NT2/D1 (cell line): ENCODE measurements around the gene G3BP1.
A peak's percentile ranks its signal among the peaks of the same experiment; 100 is the strongest.

Experiments used
- DNase-seq: peaks from one replicate; pipeline ENCODE4 v3.0.0-alpha.2; 2011; ENCODE audit warnings: low read depth, low spot score
- H3K27me3 ChIP-seq: 2 replicates; pipeline ENCODE4 v1.6.0; 2011; ENCODE audit warnings: mild to moderate bottlenecking; ENCODE audit not compliant: insufficient read length, insufficient read depth
- H3K36me3 ChIP-seq: 2 replicates; pipeline ENCODE4 v1.6.1; 2011; ENCODE audit warnings: mild to moderate bottlenecking, low read length, mixed read lengths; ENCODE audit not compliant: insufficient read depth, insufficient read length
- H3K4me1 ChIP-seq: 2 replicates; pipeline ENCODE4 v1.5.1; 2011; ENCODE audit not compliant: insufficient read depth, insufficient read length
- H3K4me3 ChIP-seq: 2 replicates; pipeline ENCODE4 v1.5.1; 2011; ENCODE audit warnings: low read depth; ENCODE audit not compliant: insufficient read length
- H3K9ac ChIP-seq: 2 replicates; pipeline ENCODE4 v1.6.0; 2011; ENCODE audit warnings: low read depth; ENCODE audit not compliant: insufficient read length
- H3K9me3 ChIP-seq: 2 replicates; pipeline ENCODE4 v1.5.1; 2011; ENCODE audit warnings: mild to moderate bottlenecking, low read length; ENCODE audit not compliant: insufficient read depth
- SUZ12 ChIP-seq: IDR thresholded peaks from 2 replicates; pipeline ENCODE4 v1.6.1; 2011; ENCODE audit not compliant: insufficient read length, insufficient read depth; ENCODE audit errors: extremely low read depth
- YY1 ChIP-seq: IDR thresholded peaks from 2 replicates; pipeline ENCODE4 v1.6.1; 2011; ENCODE audit not compliant: insufficient read length, insufficient read depth
- ZNF274 ChIP-seq: IDR thresholded peaks from 2 replicates; pipeline ENCODE4 v1.6.1; 2011; ENCODE audit warnings: mild to moderate bottlenecking, low read depth, low read length

The G3BP1 gene

DNA sequence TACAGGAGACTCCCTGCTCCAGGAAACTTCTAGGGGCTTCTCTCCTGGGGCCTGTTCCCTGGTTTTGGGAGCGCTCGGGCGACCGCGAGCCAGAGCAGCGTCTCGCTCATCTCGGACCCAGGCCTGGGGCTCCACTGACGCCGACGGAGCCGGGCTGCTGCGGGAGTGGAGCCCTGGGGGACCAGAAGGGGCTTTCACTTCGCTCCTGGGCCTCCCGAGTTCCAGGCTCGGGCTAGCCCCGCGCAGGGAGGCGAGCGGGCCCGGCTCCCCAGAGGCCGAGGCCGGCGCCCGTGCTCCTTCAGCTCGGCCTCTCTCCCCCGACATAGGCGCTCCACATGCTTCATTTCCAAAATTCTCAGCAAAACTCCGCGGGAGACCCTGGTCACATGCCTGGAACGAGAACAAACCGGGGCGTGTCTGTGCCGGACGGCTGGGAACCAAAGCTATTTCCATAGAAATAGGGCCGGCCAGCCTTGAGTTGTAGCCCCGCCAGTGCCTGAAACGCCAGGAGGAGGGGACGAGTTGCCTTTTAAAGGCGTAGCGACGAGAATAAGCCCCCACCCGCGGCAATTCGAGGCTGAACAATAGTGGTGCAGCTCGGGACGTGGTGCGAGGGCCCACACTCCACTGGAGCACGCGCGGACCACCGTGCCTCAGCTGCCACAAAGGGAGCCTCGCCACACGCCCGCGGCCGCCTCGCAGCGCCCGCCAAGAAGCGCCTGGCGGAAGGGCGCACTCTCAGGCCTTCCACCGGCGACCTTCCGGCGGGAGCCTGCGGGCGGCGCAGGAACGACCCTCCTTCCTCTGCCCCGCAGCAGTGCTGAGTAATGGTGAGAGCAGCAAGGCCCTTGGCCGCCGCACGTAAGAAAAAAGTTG, 1.1 kb upstream of the G3BP1 start:
- TF ChIP-seq YY1 (no peak), ZNF274 (no peak), SUZ12 (no peak)
- H3K9ac ChIP-seq: peak overlapping the region; percentile 92
- no peak for DNase-seq
- H3K9me3 ChIP-seq: no peaks in the 10 kb centered on the region
- no peaks in the 10 kb centered on the region for H3K4me1 ChIP-seq
- H3K27me3 ChIP-seq: no peaks in the 10 kb centered on the region
- peak overlapping the region; percentile 59 for H3K4me3 ChIP-seq
- peaks cover 27% of the 10 kb centered on the region for H3K36me3 ChIP-seq

DNA sequence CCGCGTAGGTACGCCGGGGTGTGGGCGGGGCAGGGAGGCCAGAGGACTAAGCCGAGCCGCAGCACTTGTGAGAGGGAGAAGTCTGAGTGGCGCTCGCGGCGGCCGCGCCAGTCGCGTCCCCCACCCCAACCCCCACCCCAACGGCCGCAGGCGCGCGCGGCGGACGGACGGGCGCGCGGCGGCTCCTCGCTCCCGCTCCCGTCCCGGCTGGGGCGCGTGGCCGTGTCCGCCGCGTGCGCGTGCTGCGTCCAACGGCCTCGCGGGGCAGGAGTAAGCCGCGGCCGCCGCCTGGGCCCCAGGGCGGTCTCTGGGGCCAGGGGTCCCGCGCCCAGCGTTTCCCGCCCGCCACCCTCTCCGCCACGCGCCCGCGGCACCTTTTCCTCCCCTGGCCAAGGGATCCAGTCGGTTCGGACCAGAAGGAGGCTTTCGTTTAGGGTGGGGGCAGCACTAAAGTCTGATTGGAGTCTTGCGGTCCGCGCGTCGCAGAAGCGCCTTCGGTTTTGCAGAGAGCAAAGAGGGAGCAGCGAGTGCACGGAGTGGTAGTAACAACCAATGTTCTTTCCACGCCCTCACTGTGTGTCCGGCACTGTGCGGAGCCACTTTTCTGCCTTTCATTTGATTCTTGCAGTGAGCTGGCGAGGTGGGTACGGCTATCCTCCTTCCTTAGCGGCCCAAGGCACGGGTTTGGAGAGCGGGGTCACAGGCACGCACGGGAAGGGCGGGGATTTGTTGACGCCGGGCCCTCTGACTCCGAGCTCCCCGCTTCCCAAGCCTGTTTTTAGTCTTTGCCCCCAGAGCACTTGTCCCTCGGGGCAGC, 483 bp downstream of the G3BP1 start:
- peak overlapping the region; percentile 92 for H3K9ac ChIP-seq
- no peak for TF ChIP-seq ZNF274
- no peak for TF ChIP-seq SUZ12
- TF ChIP-seq YY1: no peak
- H3K27me3 ChIP-seq: no peaks in the 10 kb centered on the region
- peak overlapping the region; percentile 95 for H3K4me3 ChIP-seq
- no peaks in the 10 kb centered on the region for H3K9me3 ChIP-seq
- DNase-seq: no peak
- peaks cover 37% of the 10 kb centered on the region for H3K36me3 ChIP-seq
- no peaks in the 10 kb centered on the region for H3K4me1 ChIP-seq

DNA sequence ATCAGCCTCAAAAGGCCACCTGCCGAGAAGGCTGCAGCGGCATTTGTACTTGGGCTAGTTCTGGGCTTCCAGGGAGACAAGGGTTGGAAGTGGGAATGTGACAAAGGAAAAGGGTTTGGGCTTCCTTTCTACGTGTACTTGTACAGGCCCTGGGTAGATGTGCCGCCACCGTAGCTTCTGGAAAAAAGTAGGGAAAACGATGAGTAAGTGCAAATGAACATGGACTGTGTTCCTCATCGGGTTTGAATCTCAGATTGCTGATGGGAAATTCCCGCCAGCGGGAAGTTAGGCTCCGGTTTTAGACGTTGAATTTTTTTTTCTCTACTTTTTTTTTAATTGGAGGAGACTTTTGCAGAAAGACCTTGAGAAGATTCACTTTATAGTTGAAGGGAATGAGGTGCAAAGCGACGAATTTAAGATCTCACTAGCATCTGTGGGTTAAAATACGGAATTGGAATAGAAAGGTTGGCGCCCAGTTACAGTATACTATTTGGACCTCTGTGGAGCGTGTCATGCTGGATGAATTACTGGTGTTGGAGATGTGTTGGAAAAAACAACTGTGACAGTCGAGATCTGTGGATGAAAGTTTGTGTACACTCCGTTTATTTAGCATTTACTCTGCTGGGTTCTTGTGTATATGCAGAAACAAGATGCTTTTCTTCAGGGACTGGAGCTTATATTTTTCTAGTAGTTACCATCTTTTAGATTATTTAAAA, 1.2 kb downstream of the G3BP1 start:
- TF ChIP-seq ZNF274 (no peak), YY1 (no peak), SUZ12 (no peak)
- H3K4me3 ChIP-seq: peak overlapping the region; percentile 95
- peak overlapping the region; percentile 92 for H3K9ac ChIP-seq
- H3K27me3 ChIP-seq: no peaks in the 10 kb centered on the region
- DNase-seq: no peak
- no peaks in the 10 kb centered on the region for H3K4me1 ChIP-seq
- peaks cover 44% of the 10 kb centered on the region for H3K36me3 ChIP-seq
- no peaks in the 10 kb centered on the region for H3K9me3 ChIP-seq

DNA sequence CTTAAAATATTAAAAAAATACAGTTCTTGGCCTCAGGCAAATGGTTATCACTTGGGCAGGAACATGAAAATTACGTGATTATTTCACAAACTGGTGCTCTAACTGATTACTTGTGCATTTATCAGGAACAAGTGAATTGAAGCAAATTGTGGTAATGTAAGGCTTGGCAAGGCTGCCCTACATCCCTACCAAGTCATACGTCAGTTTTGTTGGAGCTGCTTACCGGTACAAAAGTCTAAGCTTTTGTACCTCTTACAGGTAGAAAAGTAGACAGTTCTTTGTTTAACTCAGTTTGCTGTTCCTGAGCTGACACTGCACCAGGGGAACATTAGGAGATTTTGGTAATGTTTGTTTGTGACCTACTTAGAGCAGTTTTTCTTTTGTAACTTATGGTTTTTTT, 2.2 kb downstream of the G3BP1 start:
- H3K9me3 ChIP-seq: no peaks in the 10 kb centered on the region
- peak overlapping the region; percentile 95 for H3K4me3 ChIP-seq
- H3K27me3 ChIP-seq: no peaks in the 10 kb centered on the region
- DNase-seq: no peak
- no peaks in the 10 kb centered on the region for H3K4me1 ChIP-seq
- H3K9ac ChIP-seq: peak overlapping the region; percentile 56
- peaks cover 47% of the 10 kb centered on the region for H3K36me3 ChIP-seq
- TF ChIP-seq SUZ12: no peak
- no peak for TF ChIP-seq ZNF274
- TF ChIP-seq YY1: no peak

DNA sequence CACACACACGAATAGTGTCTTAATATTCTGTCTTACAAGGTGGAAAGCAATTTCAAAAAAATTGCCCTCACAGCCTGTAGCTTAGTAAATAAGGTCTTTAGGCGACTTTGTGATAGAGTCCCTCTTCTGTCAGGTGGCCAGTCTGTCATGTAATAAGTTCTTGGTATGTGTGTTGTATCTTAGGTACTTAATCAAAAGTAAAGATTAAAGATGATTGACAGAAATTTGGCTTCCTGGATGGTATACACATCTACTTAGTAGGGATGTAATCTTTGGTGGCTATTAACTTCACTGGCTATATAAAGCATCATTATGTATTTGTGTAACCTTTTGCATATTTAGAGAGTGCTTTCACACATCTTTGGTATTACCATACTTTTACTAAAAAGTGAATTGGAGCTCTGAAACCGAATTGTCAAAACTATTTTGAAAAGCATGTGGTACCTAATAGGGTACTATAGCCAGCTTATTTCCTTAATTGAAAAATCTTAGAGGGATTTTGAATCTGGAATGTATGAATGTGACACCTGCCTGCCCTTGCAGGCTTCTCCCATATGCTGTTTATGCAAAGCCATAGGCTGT, 3.4 kb downstream of the G3BP1 start:
- DNase-seq: no peak

DNA sequence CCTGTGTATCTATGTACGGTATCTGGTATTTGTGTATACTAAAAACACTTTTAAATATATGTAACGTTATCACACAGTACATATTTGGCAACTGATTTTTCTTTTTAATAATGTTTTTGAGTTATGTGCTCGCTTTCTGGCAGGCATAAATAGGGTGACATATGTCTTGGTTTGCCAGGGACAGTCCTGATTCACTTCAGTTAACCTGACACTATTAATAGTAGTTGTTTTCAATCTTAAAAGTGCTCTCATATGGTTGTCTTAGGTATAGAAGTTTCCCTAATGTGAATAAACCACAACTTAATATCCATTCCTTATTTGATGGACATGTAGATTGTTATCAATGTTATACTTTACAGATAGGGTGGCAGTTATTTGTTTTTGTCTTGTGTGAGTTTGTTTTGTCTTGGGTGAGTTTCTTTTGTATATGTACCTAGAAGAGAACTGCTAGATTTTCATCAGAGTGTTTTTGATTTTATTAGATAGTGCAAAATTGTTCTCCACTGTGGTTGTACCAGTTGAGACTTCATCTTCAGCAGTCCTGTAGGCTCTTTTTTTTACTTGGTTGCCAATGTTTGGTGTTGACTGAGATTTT, 7.9 kb downstream of the G3BP1 start:
- Histone ChIP-seq H3K9ac (no peak overlapping the region), H3K36me3 (peaks cover 25% of the 10 kb centered on the region), H3K4me3 (no peak overlapping the region), H3K4me1 (no peaks in the 10 kb centered on the region), H3K27me3 (no peaks in the 10 kb centered on the region), H3K9me3 (no peaks in the 10 kb centered on the region)
- no peak for DNase-seq
- TF ChIP-seq YY1 (no peak), SUZ12 (no peak), ZNF274 (no peak)

More for the DNA sequence above, 3.4 kb downstream of the G3BP1 start:
- TF ChIP-seq YY1: no peak
- Histone ChIP-seq H3K9me3 (no peaks in the 10 kb centered on the region), H3K4me3 (peak overlapping the region; percentile 12), H3K9ac (no peak overlapping the region), H3K27me3 (no peaks in the 10 kb centered on the region), H3K4me1 (no peaks in the 10 kb centered on the region), H3K36me3 (peaks cover 47% of the 10 kb centered on the region)
